Measurements from ENCODE around the gene ANXA11.
A peak's percentile ranks its signal among the peaks of the same experiment; 100 is the strongest.
"Not testable (repeated sequence)": the region's sequence is repeated elsewhere in the genome, so short reads cannot be mapped to it uniquely, and the experiment has no call there.

The ANXA11 gene

DNA sequence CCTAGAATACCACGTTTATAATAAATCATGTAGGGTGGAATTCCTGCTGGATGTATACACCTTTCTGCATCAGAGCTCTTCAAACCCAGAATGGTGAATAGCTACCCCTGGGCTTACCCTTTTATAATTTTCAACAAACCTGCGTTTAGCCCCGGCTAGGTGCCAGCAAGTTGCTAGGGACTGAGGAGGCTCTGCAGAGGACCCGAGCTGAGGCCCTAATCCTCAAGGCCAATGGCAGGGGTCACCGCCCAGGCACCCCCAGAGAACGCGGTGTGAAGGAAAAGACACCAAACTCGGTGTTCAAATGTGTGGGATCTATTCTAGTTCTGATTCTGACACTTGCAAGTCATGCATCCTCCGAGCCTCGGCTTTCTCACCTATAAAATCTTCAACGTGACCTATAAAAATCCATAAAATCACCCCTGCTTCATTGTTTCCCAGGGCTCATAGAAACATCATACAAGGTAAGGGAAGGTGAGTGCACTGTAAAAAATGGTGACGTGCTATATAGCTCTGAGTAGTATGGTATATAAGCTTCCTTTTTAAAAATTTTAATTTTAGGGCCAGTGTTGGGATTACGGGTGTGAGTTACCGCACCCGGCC, 2.5 kb upstream of the ANXA11 start:
- no peak for DNase-seq (ENCODE audit: low spot score)

DNA sequence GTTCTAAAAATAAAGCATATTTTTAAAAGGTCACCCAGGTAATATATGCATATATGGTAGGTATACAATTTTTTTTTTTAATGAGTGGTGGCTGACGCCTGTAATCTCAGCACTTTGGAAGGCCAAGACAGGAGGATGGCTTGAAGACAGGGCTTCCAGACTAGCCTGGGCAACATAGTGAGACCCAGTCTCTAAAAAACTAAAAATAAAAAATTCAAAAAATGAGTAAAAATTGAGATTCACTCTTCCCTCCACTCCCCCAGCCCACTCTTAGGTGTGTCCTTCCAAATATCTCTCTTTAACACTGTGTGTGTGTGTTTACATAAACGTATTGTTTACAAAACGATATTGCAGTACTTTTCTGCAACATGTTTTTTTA, 929 bp upstream of the ANXA11 start:
- no peak for DNase-seq (ENCODE audit: low spot score)

DNA sequence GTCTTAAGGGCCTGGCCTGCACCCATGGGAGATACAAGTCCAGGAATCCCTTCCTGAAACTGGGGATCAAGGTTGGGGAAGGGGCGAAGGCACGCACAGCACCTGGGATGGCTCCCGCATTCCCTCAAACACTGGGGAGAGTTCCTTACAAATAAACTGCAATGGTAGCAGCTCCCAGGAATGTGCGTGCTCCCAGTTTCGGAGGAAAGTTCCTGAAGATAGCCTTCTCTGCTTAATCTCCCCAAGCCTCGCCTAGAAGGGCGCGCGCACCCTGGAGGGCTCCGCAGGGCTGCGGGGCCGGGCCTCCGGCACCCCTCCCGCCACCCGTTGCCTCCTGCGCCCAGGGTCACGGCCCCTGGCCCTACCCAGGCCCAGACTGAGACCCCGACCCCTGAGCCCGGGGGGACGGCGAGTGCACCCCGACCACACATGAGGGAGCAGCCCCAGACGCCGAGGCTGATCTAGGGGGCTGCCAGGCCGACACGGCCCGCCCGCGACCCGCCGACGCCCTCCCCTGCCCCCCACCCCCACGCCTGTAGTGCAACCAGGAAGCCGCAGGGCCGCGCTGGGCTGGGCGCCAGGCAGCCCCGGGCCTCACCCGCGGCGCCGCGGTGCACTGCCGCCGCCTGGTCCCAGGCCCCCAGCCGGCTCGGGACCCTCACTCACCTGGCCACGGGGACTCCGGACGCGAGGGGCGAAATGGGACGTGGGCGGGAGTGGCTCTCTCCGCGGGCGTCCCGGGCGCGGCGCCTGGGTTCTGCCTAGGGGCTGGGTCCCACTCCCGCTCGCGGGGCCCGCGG, 460 bp downstream of the ANXA11 start:
- peak; percentile 21 for DNase-seq (ENCODE audit: low spot score)

DNA sequence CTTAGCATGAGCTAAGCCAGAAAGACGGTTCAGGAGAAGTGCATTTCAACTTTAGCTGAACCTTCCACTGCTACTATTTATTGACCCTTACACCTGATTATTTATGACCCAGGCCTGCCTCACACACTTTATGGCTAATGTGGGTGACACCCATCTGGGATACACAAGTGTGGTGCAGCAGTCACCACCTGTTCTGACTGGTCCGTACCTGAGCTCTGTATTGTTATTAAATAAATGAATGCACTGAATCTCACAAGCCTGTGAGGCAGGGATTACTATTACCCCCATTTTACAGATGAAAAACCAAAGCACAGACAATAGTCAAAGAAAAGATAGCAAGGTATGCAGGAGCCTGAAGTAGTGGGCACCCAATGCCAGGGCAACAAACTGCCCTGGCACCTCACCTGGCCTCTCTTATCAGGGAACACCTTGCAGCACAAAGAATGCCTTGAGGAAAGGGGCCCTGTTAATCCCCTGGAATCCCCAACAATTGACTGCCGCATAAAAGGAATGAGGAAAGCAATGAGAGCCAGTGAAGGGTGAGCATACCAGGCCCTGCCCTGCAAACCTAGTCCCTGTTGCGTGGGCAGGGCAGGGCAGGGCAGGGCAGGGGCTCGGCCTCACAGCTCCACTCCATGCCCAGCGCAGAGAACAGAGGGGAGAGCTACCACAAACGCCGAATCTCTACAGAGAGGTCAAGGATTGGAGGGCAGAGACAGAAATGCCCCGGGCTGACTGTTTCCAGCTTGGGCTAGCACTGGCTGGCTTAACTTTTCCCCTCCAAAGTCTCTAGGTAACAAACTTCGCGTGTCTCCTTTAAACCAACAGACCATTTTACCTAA, 1.3 kb downstream of the ANXA11 start:
- no peak for DNase-seq (ENCODE audit: low spot score)

DNA sequence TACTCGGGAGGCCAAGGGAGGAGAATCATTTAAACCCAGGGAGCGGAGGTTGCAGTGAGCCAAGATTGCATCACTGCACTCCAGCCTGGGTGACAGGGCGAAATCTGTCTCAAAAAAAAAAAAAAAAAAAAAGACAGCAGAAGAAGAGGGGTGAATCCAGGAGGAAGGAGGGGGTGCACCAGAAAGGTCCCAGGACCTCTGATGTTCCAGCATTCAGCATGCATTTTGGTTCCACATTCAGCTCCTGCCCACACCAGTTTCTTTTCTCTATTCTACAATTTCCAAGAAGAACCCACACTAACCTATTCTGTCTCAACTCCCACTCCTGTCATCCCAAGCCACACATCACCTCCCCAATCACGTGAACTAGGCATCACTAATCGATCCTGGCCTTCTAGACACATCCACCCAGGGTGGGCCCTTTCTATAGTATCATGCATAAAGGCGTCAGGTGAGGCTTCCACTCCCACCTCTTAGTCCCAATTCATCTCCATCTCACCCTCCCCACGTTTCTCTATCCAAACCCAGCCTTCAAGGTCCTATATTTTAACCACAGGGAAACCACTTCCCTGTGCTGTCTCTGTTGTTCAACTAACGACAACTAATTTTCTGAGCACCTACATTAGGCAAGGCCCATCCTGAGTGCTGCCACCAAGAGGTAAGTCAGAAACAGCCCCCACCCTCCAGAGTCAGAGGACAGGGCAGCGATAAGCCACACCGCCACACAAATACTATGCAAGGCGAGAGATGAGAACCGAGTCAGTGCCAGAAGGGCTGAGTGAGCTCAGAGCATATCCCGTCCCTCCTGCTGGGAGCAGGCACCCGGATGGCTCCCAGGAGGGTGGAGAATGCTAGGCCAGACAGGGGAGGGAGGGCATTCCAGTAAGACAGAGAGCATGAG, 2.2 kb downstream of the ANXA11 start:
- peak; percentile 29 for DNase-seq (ENCODE audit: low spot score)

DNA sequence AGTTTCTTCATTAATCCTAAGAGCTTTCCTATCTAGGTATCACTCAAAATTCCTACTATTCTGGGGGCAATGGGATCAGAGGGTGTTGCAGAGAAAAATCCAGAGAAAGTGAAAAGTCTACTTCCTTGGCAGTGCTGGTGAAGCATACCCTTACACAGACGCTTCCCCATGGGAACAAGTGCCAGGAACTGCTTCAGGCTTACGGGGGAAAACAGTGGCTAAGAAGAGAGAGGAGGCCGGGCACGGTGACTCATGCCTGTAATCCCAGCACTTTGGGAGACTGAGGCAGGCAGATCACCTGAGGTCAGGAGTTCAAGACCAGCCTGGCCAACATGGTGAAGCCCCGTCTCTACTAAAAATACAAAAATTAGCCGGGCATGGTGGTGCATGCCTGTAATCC, 2.8 kb downstream of the ANXA11 start:
- not testable (repeated sequence) for DNase-seq (ENCODE audit: low spot score)

DNA sequence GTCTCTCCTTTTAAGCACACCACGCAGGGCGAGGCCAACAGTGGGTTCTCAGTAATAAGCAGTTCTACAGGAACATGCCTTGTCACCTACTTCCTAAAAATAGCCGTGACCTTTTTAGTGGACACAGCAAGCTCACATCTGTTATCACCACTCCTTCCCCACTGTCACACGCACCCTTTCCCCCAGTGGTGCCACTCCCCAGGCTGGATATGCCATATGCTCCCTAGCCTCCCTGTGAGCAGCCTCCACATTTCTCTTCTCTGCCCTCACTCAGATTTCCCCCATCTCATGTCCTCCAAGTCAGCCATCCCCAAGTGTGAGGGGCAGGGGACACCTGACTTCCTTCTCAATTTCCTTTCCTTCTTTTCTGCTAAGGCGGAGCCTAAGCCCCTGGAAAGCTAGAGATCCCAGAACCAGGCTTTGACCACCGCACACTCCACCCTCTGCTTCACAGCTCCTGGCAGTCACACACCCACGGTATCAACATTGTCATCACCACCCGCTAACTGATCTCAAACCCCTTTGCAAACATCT, 3.7 kb downstream of the ANXA11 start:
- DNase-seq (ENCODE audit: low spot score), result no peak

DNA sequence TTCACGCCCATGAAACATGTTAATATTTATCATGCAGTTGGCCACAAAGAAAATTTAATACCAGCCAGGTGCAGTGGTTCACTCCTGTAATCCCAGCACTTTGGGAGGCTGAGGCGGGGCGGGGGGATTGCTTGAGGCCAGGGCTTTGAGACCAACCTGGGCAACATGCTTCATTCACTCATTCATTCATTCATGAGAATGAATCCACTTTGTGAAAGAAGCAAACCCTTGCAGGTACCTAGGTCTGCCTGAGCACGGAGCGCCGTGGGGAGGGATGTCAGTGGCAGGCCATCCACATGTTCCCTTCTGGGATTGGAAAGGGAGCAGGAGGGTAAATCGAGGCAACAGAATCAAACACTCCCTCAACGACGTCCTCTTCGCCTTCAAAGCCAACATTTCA, 4.7 kb downstream of the ANXA11 start:
- no peak for DNase-seq (ENCODE audit: low spot score)

DNA sequence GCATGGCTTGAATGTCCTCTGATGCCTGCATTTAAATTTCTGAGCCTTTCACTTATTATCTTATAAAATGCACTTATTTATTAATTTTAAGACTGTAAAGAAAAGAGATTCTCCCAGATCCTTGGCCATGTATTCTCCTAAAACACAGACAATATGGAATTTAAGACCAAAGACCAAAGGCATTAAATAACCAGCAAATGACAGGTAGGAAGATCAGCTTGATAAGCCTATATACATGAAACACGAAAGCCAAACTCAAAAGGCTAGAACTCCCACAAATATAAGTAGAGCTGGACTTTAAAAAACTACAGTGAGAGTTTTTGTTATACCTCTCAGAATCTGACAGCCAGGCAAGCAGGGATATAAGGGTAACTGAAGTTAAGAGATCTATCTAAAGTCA, 5.1 kb downstream of the ANXA11 start:
- no peak for DNase-seq (ENCODE audit: low spot score)

DNA sequence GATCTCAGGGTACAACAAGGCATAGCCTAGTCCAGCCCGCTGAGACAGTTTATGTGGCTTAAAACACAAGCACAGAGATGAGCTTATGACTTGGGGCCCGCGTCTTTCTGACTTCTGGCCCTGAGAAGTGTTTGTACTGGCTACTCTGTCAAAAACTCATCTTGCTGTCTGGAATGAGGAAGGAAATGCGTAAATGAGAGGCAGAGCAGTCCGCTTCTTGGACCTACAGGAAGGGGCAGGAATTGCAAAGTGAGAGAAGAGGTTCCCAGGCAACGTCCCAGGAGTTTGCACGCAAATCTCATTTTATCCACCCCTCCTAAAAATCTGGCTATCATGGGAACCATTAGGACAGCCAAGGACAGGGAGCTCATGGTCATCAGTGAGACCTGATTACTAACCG, 5.5 kb downstream of the ANXA11 start:
- peak; percentile 71 for DNase-seq (ENCODE audit: low spot score)

DNA sequence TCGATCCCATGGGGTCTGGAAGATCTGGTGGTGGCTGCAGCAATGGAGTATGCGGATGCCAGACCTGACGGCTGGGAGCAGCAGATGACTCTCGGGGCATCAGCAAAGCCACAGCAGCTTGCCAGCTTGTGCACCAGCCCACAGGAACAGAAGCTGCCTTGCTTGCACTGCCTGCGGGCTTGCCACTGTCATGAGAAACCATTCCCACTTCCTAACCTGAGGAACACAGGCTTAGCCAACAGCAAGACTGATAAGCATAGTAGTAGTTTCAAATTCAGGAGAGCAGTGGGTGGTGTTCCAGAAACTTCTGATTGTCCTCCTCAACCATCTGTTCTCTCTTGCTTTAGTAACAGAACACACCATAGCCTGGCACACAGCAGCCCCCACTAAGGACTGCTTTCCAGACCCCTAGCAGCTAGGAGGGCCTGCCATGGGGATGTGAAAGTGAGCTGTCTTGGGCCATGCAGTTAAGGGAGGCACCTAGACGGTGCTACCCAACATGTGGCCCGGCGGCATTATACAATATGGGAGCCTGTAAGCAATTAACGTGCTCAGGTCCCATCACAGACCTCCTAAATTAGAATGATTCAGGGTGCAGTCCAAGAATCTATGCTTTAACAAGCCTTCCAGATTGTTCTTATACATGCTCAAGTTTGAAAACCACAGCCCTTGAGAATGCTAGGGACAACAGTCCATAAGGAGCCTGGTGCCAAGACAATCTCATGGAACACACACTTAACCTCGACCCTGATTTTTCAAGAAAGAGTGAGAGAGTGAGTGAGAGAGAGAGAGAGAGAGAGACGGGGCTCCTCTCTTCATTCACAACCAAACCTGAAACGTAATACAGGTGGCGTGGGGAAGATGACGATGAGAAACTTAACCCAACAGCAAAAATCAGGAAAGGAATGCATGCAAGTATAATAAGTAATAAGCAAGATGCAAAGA, 7.1 kb downstream of the ANXA11 start:
- no peak for DNase-seq (ENCODE audit: low spot score)

DNA sequence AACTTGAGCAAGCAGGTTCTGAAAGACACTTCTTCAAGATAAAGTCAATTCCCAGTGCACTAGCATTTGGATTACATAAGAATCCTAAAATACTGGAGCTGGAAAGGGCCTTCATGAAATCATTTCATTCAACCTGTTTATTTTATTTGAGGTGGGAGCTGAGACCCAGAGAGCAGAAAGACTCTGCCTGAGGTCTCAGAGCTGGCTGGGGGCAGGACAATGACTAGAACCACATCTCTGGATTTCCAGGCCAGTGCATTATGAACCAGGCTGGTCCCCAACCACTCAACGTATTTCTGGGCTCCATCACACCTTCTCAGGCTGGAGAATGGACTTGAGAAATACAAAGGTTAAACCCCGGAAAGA, 8.4 kb downstream of the ANXA11 start:
- DNase-seq (ENCODE audit: low spot score), result no peak

DNA sequence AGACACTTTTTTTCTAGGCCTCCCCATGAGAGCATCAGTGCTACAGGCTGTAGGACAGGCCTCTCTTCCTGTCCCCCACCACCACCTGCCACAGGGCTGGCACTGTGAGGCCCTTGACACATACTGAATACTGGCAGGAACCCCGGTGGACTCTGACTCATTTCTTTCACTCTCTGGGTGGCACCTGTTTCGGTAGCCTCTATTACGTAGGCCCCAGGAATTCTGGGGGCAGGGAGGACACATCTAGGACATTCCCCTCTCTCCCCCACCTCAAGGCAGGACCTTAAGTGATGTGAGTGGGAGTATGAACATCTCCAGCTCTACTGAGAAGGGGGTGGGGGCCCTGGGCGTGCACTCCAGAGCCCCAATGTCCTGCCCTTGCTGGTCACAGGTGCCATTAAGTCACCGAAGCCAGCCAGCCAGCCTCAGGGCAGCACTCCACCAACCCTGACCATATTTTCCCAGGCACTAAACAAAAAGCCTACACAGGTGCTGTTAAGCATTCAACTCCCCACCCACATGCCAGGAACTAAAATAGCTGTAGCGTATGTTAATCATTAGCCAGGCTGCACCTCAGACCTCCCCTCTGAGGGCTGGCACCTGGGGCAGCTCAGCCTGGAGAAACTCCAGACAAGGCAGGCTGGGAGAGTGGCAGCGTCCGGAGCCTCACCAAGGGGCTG, 8.9 kb downstream of the ANXA11 start:
- DNase-seq (ENCODE audit: low spot score), result no peak

DNA sequence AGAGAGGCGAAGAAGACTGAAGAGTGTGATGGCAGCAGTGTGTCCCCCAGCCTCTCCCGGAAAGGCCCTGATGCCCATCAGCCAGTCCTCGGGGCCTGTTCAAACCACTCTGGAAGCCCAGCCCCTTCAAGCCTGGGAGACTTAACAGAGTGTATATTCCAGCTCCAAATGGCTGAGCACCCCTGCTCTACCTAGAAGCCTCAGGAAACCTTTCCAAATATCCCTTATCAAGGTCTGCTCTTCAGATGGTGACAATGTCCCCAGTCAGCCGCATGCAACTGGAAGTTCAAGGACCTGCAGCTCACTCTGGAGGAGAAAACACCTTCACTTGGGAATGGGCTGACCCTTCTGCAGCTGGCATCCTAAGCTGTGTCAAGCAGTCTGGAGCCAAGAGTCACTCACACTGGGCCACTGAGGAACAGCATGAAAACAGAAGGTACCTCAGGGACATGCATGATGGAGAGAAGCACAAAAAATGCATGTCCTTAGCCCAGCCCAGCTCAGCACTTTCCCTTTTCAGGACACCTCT, 10.2 kb downstream of the ANXA11 start:
- DNase-seq (ENCODE audit: low spot score), result no peak

DNA sequence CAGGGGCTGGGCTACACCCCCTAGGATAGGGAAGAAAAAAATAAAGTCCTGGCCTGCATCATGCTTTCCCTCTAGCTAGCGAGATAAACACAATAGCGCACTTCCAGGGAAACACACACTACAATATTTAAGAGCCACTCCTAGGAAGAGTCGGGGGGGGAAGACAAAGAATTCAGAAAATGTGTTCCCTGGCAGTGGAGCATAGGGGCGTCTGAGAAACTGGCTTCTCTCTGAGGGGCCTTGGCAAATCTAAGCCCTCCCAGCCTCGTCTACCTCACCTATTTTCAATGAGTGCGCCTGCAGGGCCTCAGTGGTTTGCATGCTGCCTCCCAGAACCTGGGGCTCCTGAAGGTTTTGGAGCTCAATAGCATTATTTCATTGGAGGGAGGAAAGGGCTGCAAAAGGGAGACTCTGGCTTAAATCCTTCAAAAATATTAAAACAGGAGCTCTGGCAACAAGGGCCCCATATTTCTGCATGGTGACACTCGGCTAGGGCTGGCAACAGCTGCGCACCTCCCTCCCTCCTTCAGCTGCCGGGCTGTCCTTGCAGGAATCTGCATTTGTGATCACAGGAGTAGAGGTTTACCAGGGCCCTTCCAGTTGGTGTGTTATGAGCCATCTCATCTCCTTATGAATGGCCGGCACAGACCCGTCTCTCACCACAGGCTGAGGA, 10.8 kb downstream of the ANXA11 start:
- no peak for DNase-seq (ENCODE audit: low spot score)

DNA sequence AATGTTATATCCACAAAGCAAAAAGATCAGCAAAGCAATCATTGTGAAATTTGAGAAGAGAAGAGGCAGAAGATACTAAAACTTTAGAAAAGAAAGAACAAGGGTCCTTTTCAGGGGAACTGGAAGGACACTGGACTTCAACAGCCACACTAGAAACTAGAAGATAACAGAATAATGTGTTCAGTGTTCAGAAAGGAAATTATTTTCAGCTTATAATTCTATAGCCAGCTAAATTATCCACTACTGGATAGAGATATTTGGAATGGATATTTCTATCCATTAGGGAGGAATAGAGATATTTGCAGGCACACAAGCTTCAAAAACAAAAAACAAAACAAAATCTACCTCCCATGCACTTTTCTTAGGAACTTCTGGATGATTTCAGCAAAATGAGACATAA, 12.8 kb downstream of the ANXA11 start:
- DNase-seq (ENCODE audit: low spot score), result no peak

DNA sequence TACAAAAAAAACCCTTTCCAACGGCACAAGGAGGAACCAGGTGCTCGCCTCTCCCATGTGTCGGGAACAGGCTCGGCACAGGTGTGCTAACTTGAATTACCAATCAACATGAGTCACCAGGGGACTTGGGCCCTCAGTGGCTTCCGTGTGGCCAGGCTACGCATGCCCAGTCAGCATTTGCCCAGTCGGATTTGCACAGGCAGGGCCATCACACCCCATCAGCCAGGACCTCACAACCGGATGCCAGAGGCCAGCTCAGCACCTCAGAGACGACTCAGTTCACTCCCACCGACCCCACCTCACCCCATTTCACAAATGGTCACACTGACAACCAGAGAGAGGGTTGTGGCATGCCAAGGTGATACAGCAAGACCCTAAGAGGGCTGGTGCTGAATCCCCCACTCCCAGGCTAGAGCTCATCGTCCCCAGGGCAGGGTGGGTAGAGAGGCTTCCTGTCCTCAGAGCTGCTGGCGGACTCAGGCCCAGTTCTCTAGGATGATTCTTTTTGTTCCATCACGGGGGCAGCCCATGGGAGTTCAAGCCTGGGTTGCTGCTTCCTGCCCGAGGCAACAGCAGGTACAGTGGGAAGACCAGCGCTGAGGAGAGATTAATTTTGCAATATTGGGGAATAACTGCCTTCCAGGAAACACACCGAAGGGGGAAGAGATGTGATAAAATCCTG, 13.6 kb downstream of the ANXA11 start:
- DNase-seq (ENCODE audit: low spot score), result no peak

DNA sequence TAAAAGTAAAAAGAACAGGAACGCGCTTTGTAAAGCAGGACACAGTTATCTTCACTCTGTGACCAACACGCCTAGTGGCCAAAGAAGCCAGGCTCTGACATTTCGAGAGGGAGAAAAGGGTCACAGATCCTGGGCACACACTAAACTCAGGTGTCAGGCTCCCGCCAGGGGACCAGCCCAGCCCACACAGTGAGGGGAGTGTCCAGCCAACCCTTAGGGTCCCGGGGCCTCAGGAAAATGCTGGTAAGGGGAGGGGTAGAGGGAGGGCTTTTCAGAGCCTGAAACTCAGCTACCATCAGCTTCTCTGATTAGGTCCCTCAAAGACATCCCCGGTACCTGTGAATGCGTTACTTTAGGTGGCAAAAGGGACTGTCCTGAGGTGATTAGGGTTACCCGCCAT, 16.6 kb downstream of the ANXA11 start:
- no peak for DNase-seq (ENCODE audit: low spot score)

All from kidney capillary endothelial cell (primary cell).